ENCODE data around the gene MALRD1. TPM values are rescaled to one million over a fixed set of nuclear protein-coding genes. Genes with fewer than 3 reads are reported as not detected.

The MALRD1 gene
- polyA plus RNA-seq, 1 donor: 109 TPM

- Histone ChIP-seq H3K27ac (ENCODE audit: low read length) (no peak overlapping the region), H3K4me1 (ENCODE audit: control insufficient read depth, insufficient read depth, low read length) (no peaks in the 10 kb centered on the region), H3K4me3 (ENCODE audit: low read length) (no peak overlapping the region), H3K9me3 (ENCODE audit: control insufficient read depth, low read depth, low read length) (peaks cover 4% of the 10 kb centered on the region), H3K27me3 (ENCODE audit: control insufficient read depth, insufficient read depth, low read length) (no peaks in the 10 kb centered on the region), H3K36me3 (ENCODE audit: control insufficient read depth, insufficient read depth, low read length) (peaks cover 9% of the 10 kb centered on the region)
- WGBS (ENCODE audit: insufficient coverage, low lambda C conversion rate): 100% methylated on average over 1 of the region's 3 CpGs
- DNase-seq: peak; percentile 9 to 28
Measured at GRCh38 chr10:19546224-19546623, 497.6 kb downstream of the MALRD1 start.

- Histone ChIP-seq H3K4me3 (ENCODE audit: low read length) (no peak overlapping the region), H3K9me3 (ENCODE audit: control insufficient read depth, low read depth, low read length) (peaks cover 4% of the 10 kb centered on the region), H3K27me3 (ENCODE audit: control insufficient read depth, insufficient read depth, low read length) (no peaks in the 10 kb centered on the region), H3K27ac (ENCODE audit: low read length) (no peak overlapping the region), H3K4me1 (ENCODE audit: control insufficient read depth, insufficient read depth, low read length) (no peaks in the 10 kb centered on the region), H3K36me3 (ENCODE audit: control insufficient read depth, insufficient read depth, low read length) (peaks cover 8% of the 10 kb centered on the region)
- no peak for DNase-seq
- WGBS (ENCODE audit: insufficient coverage, low lambda C conversion rate): 40% methylated on average over 1 of the region's 2 CpGs
Measured at GRCh38 chr10:19549503-19549902, 500.9 kb downstream of the MALRD1 start.

- Histone ChIP-seq H3K36me3 (ENCODE audit: control insufficient read depth, insufficient read depth, low read length) (peaks cover 3% of the 10 kb centered on the region), H3K9me3 (ENCODE audit: control insufficient read depth, low read depth, low read length) (no peaks in the 10 kb centered on the region), H3K4me1 (ENCODE audit: control insufficient read depth, insufficient read depth, low read length) (no peaks in the 10 kb centered on the region), H3K4me3 (ENCODE audit: low read length) (no peak overlapping the region), H3K27ac (ENCODE audit: low read length) (no peak overlapping the region), H3K27me3 (ENCODE audit: control insufficient read depth, insufficient read depth, low read length) (no peaks in the 10 kb centered on the region)
- WGBS (ENCODE audit: insufficient coverage, low lambda C conversion rate): no CpG with 5 or more reads among the region's 2 CpGs
- no peak for DNase-seq
Measured at GRCh38 chr10:19556666-19557065, 508.1 kb downstream of the MALRD1 start.

- Histone ChIP-seq H3K4me1 (ENCODE audit: control insufficient read depth, insufficient read depth, low read length) (no peaks in the 10 kb centered on the region), H3K27ac (ENCODE audit: low read length) (no peak overlapping the region), H3K27me3 (ENCODE audit: control insufficient read depth, insufficient read depth, low read length) (no peaks in the 10 kb centered on the region), H3K36me3 (ENCODE audit: control insufficient read depth, insufficient read depth, low read length) (no peaks in the 10 kb centered on the region), H3K9me3 (ENCODE audit: control insufficient read depth, low read depth, low read length) (no peaks in the 10 kb centered on the region), H3K4me3 (ENCODE audit: low read length) (no peak overlapping the region)
- no peak for DNase-seq
- WGBS (ENCODE audit: insufficient coverage, low lambda C conversion rate): 86% methylated on average over 1 of the region's 1 CpG
Measured at GRCh38 chr10:19561181-19561580, 512.6 kb downstream of the MALRD1 start.

- Histone ChIP-seq H3K4me3 (ENCODE audit: low read length) (no peak overlapping the region), H3K27me3 (ENCODE audit: control insufficient read depth, insufficient read depth, low read length) (no peaks in the 10 kb centered on the region), H3K27ac (ENCODE audit: low read length) (no peak overlapping the region), H3K4me1 (ENCODE audit: control insufficient read depth, insufficient read depth, low read length) (no peaks in the 10 kb centered on the region), H3K9me3 (ENCODE audit: control insufficient read depth, low read depth, low read length) (no peaks in the 10 kb centered on the region), H3K36me3 (ENCODE audit: control insufficient read depth, insufficient read depth, low read length) (peaks cover 2% of the 10 kb centered on the region)
- no peak for DNase-seq
- WGBS (ENCODE audit: insufficient coverage, low lambda C conversion rate): no CpG with 5 or more reads among the region's 4 CpGs
Measured at GRCh38 chr10:19563388-19564141, 515.0 kb downstream of the MALRD1 start.

GRCh38 chr10:19570120-19570519 is 521.5 kb downstream of the MALRD1 start:
- Histone ChIP-seq H3K4me1 (ENCODE audit: control insufficient read depth, insufficient read depth, low read length) (no peaks in the 10 kb centered on the region), H3K9me3 (ENCODE audit: control insufficient read depth, low read depth, low read length) (no peaks in the 10 kb centered on the region), H3K27ac (ENCODE audit: low read length) (no peak overlapping the region), H3K36me3 (ENCODE audit: control insufficient read depth, insufficient read depth, low read length) (peaks cover 13% of the 10 kb centered on the region), H3K27me3 (ENCODE audit: control insufficient read depth, insufficient read depth, low read length) (no peaks in the 10 kb centered on the region), H3K4me3 (ENCODE audit: low read length) (no peak overlapping the region)
- WGBS (ENCODE audit: insufficient coverage, low lambda C conversion rate): 63% methylated on average over 1 of the region's 3 CpGs
- no peak for DNase-seq

GRCh38 chr10:19570991-19571390 is 522.4 kb downstream of the MALRD1 start:
- WGBS (ENCODE audit: insufficient coverage, low lambda C conversion rate): 88% methylated on average over 1 of the region's 1 CpG
- Histone ChIP-seq H3K27ac (ENCODE audit: low read length) (no peak overlapping the region), H3K4me3 (ENCODE audit: low read length) (no peak overlapping the region), H3K9me3 (ENCODE audit: control insufficient read depth, low read depth, low read length) (no peaks in the 10 kb centered on the region), H3K4me1 (ENCODE audit: control insufficient read depth, insufficient read depth, low read length) (no peaks in the 10 kb centered on the region), H3K36me3 (ENCODE audit: control insufficient read depth, insufficient read depth, low read length) (peaks cover 15% of the 10 kb centered on the region), H3K27me3 (ENCODE audit: control insufficient read depth, insufficient read depth, low read length) (no peaks in the 10 kb centered on the region)
- DNase-seq: no peak

- no peaks in the 10 kb centered on the region for H3K27me3 ChIP-seq (ENCODE audit: control insufficient read depth, insufficient read depth, low read length)
- WGBS (ENCODE audit: insufficient coverage, low lambda C conversion rate): 88% methylated on average over 2 of the region's 4 CpGs
- no peak overlapping the region for H3K27ac ChIP-seq (ENCODE audit: low read length)
- H3K36me3 ChIP-seq (ENCODE audit: control insufficient read depth, insufficient read depth, low read length): peaks cover 15% of the 10 kb centered on the region
- no peaks in the 10 kb centered on the region for H3K4me1 ChIP-seq (ENCODE audit: control insufficient read depth, insufficient read depth, low read length)
- H3K9me3 ChIP-seq (ENCODE audit: control insufficient read depth, low read depth, low read length): no peaks in the 10 kb centered on the region
- no peak for DNase-seq
- H3K4me3 ChIP-seq (ENCODE audit: low read length): no peak overlapping the region
Measured at GRCh38 chr10:19572056-19572455, 523.5 kb downstream of the MALRD1 start.

GRCh38 chr10:19576576-19576975 is 528.0 kb downstream of the MALRD1 start:
- Histone ChIP-seq H3K9me3 (ENCODE audit: control insufficient read depth, low read depth, low read length) (no peaks in the 10 kb centered on the region), H3K27me3 (ENCODE audit: control insufficient read depth, insufficient read depth, low read length) (no peaks in the 10 kb centered on the region), H3K4me1 (ENCODE audit: control insufficient read depth, insufficient read depth, low read length) (no peaks in the 10 kb centered on the region), H3K27ac (ENCODE audit: low read length) (no peak overlapping the region), H3K4me3 (ENCODE audit: low read length) (no peak overlapping the region), H3K36me3 (ENCODE audit: control insufficient read depth, insufficient read depth, low read length) (peaks cover 26% of the 10 kb centered on the region)
- 89% methylated on average over 3 of the region's 3 CpGs for WGBS (ENCODE audit: insufficient coverage, low lambda C conversion rate)
- DNase-seq: no peak

- H3K4me1 ChIP-seq (ENCODE audit: control insufficient read depth, insufficient read depth, low read length): no peaks in the 10 kb centered on the region
- no peaks in the 10 kb centered on the region for H3K9me3 ChIP-seq (ENCODE audit: control insufficient read depth, low read depth, low read length)
- peaks cover 26% of the 10 kb centered on the region for H3K36me3 ChIP-seq (ENCODE audit: control insufficient read depth, insufficient read depth, low read length)
- DNase-seq: no peak
- WGBS (ENCODE audit: insufficient coverage, low lambda C conversion rate): no CpG with 5 or more reads among the region's 2 CpGs
- no peak overlapping the region for H3K27ac ChIP-seq (ENCODE audit: low read length)
- no peak overlapping the region for H3K4me3 ChIP-seq (ENCODE audit: low read length)
- no peaks in the 10 kb centered on the region for H3K27me3 ChIP-seq (ENCODE audit: control insufficient read depth, insufficient read depth, low read length)
Measured at GRCh38 chr10:19577381-19577780, 528.8 kb downstream of the MALRD1 start.

GRCh38 chr10:19577807-19578206 is 529.2 kb downstream of the MALRD1 start:
- Histone ChIP-seq H3K27ac (ENCODE audit: low read length) (no peak overlapping the region), H3K9me3 (ENCODE audit: control insufficient read depth, low read depth, low read length) (no peaks in the 10 kb centered on the region), H3K4me3 (ENCODE audit: low read length) (no peak overlapping the region), H3K27me3 (ENCODE audit: control insufficient read depth, insufficient read depth, low read length) (no peaks in the 10 kb centered on the region), H3K4me1 (ENCODE audit: control insufficient read depth, insufficient read depth, low read length) (no peaks in the 10 kb centered on the region), H3K36me3 (ENCODE audit: control insufficient read depth, insufficient read depth, low read length) (peaks cover 22% of the 10 kb centered on the region)
- no peak for DNase-seq
- 33% methylated on average over 1 of the region's 1 CpG for WGBS (ENCODE audit: insufficient coverage, low lambda C conversion rate)

Measured in large intestine (tissue), 3 donors.